ENCODE data around the gene TXNDC5.
"Not testable (repeated sequence)": the region's sequence is repeated elsewhere in the genome, so short reads cannot be mapped to it uniquely, and the experiment has no call there.

The TXNDC5 gene

DNA sequence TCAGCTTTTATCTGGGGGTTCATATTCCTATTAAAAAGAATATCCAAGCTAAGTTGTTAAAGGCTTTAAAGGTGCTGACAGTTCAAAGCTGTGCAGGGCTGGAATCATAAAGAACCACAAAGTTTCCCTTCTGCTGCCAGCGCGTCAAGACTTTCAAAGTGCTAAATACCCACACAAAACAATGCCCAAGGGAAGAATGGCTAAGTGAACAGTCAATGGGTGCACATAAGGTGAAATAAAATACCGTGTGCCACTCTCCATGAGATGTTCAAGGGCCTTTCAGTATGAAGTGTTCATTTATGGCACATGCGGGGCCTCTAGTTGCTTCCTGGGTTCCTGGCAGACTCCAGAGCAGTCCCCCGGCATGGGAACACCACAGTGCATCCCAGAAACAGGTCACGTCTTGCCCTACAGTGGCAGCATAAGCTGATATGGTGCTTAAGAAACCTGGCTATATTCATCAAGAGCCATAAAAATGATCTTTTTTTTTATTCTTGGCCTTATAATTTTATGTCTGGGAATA, 14.1 kb downstream of the TXNDC5 start:
- TF ChIP-seq, protein P1, sequence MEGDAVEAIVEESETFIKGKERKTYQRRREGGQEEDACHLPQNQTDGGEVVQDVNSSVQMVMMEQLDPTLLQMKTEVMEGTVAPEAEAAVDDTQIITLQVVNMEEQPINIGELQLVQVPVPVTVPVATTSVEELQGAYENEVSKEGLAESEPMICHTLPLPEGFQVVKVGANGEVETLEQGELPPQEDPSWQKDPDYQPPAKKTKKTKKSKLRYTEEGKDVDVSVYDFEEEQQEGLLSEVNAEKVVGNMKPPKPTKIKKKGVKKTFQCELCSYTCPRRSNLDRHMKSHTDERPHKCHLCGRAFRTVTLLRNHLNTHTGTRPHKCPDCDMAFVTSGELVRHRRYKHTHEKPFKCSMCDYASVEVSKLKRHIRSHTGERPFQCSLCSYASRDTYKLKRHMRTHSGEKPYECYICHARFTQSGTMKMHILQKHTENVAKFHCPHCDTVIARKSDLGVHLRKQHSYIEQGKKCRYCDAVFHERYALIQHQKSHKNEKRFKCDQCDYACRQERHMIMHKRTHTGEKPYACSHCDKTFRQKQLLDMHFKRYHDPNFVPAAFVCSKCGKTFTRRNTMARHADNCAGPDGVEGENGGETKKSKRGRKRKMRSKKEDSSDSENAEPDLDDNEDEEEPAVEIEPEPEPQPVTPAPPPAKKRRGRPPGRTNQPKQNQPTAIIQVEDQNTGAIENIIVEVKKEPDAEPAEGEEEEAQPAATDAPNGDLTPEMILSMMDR (IDR thresholded peaks at IDR 0.05): no peak
- Histone ChIP-seq H3K27me3 (no peaks in the 10 kb centered on the region), H3K4me3 (no peak overlapping the region), H3K36me3 (peaks cover 64 to 96% (median 94%) of the 10 kb centered on the region in 3 donors), H3K9me3 (no peaks in the 10 kb centered on the region), H3K27ac (no peak overlapping the region), H3K4me1 (no peaks in the 10 kb centered on the region)
- no peak for DNase-seq
- intact Hi-C loops (cut with DNase I; ENCODE audit: low total_unique reads): no loop called here

DNA sequence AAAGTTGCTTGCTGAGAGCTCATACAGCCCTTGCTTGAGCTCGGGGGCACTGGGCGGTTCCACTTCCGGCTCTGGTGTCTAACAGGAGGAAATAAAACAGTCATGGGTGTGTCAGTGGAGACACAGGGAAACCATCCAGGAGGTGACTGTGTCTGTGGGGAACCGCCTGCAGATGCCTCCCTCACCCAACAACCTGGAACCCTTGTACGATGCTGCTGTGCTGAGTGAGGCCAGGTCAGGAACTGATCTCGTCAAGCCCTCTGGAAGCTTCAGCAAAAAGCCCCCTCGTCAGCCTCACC, 15.5 kb downstream of the TXNDC5 start:
- intact Hi-C loops (cut with DNase I; ENCODE audit: low total_unique reads): no loop called here
- TF ChIP-seq, protein P1 (IDR thresholded peaks at IDR 0.05): no peak
- Histone ChIP-seq H3K4me3 (no peak overlapping the region), H3K4me1 (no peaks in the 10 kb centered on the region), H3K27me3 (no peaks in the 10 kb centered on the region), H3K27ac (no peak overlapping the region), H3K36me3 (peaks cover 64 to 96% (median 95%) of the 10 kb centered on the region in 3 donors), H3K9me3 (no peaks in the 10 kb centered on the region)
- no peak for DNase-seq

DNA sequence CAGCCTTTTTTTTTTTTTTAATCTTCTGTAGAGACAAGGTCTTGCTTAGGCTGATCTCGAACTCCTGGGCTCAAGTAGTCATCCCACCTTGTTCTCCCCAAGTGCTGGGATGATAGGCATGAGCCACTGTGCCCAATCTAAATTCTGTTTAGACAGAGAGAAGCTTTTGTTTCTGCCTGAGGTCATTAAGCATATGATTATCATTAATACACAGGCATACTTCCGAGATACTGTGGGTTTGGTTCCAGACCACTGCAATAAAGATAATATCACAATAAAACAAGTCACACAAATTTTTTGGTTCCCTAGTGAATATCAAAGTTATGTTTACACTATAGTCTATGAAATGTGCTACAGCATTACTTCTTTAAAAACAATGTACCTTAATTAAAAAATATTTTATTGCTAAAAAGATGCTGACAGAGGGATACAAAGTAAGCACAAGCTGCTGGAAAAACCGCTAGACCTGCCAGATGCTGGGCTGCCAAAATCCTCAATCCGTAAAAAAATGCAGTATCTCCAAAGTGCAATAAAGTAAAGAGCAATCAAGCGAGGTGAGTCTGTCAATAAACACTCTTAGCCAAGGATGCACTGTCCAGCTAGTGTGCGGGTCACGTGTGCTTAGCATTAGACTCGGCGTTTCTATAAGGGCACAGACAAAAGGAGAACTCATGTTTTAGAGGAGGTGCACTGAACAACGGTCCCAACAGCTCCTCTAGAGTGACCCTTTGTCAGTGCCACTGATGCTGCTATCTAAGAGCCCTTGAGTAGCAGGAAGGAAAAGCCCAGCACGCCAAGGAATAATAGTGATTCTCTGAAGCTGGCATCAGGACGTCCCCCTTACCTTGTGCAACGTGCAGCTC, 16.1 kb downstream of the TXNDC5 start:
- Histone ChIP-seq H3K4me3 (no peak overlapping the region), H3K27me3 (no peaks in the 10 kb centered on the region), H3K4me1 (no peaks in the 10 kb centered on the region), H3K36me3 (peaks cover 63 to 96% (median 92%) of the 10 kb centered on the region in 3 donors), H3K27ac (no peak overlapping the region), H3K9me3 (no peaks in the 10 kb centered on the region)
- intact Hi-C loops (cut with DNase I; ENCODE audit: low total_unique reads): no loop called here
- no peak for DNase-seq
- TF ChIP-seq, protein P1 (IDR thresholded peaks at IDR 0.05): no peak

DNA sequence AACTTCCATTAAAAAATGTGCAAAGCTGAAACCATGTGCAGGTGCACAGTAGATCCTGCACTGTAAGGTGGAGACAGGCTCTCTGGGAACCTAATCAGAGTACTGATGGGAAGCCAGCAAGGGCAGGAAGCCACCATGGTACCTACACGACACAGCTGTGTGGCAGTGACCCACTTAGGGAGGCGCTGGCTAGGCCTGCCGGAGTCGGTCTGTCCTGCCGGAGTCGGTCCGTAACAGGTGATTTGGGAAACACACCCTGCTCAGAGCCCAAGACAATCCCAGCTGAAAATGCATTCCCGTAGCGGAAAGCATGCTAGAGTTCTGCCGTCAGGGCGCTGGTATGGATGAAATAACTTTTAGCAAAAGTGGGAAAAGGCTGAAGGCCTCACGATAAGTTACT, 17.2 kb downstream of the TXNDC5 start:
- Histone ChIP-seq H3K4me3 (no peak overlapping the region), H3K27me3 (no peaks in the 10 kb centered on the region), H3K36me3 (peaks cover 62 to 96% (median 92%) of the 10 kb centered on the region in 3 donors), H3K9me3 (no peaks in the 10 kb centered on the region), H3K27ac (no peak overlapping the region), H3K4me1 (no peaks in the 10 kb centered on the region)
- TF ChIP-seq, protein P1 (IDR thresholded peaks at IDR 0.05): no peak
- intact Hi-C loops (cut with DNase I; ENCODE audit: low total_unique reads): no loop called here
- DNase-seq: no peak

DNA sequence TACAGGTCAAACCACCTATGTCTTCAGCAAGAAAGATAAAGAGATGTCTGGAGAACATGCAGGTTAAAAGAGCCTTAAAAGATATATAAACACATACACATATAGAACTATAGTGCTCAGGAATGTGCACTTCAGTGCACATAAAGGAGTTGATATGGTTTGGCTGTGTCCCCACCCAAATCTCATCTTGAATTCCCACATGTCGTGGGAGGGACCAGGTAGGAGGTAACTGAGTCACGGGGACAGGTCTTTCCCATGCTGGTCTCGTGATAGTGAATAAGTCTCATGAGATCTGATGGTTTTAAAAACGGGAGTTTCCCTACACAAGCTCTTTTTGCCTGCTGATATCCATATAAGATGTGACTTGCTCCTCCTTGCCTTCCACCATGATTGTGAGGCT, 18.2 kb downstream of the TXNDC5 start:
- intact Hi-C loops (cut with DNase I; ENCODE audit: low total_unique reads); H3K4me1 ChIP-seq; H3K9me3 ChIP-seq; DNase-seq; H3K4me3 ChIP-seq; H3K27me3 ChIP-seq; H3K27ac ChIP-seq: not testable (repeated sequence)
- peaks cover 63 to 96% (median 92%) of the 10 kb centered on the region in 3 donors for H3K36me3 ChIP-seq

DNA sequence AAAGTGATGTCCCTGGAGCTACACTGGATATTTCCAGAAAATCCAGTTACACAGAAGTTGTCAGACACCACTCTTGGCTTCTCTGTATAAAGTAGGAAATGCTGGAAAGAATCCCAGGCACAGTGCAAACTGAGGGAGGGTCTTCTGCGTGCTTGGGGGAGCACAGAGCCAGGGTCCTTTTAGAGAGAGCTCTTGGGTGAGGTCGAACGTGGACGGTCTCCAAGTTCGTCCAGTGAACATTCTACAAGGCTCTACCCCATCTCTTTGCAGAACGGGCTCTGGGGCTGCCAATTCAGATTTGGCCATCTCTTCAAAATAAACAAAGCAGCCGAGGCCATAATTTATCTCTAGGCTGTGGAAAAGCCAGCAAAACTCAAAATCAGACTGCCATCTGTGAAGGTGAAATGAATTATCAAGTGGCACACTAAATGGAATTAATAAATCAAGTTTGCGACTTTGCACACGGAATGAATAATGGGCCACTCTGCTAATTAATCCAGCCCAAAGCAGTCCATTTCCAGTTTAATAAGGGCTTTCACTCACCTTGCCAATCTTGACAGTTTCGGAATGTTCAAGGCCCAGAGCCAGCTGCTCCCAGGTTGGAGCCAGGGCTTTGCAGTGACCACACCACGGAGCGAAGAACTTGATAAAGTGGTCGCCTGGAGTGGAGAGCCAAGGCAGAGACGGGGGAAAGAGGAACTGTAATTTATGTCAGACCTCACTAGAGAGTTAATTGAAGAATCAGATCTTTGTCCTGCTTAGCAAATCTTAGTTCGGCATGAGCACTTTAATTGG, 19.3 kb downstream of the TXNDC5 start:
- no peaks in the 10 kb centered on the region for H3K27me3 ChIP-seq
- H3K4me3 ChIP-seq: no peak overlapping the region
- intact Hi-C loops (cut with DNase I; ENCODE audit: low total_unique reads): no loop called here
- no peaks in the 10 kb centered on the region for H3K9me3 ChIP-seq
- H3K36me3 ChIP-seq: peaks cover 70 to 99% (median 94%) of the 10 kb centered on the region in 3 donors
- H3K27ac ChIP-seq: no peak overlapping the region
- DNase-seq: no peak
- no peaks in the 10 kb centered on the region for H3K4me1 ChIP-seq
- TF ChIP-seq, protein P1 (IDR thresholded peaks at IDR 0.05): no peak
